NCI-H2196 (cell line): ENCODE data around the gene ASNSD1.
"Not testable (repeated sequence)": the region's sequence is repeated elsewhere in the genome, so short reads cannot be mapped to it uniquely, and the experiment has no call there.

Experiments
- DNase-seq: peaks from one replicate; lab custom pipeline; 2025; ENCODE audit not compliant: unreplicated experiment; lab: John Stamatoyannopoulos, UW

ASNSD1 gene

DNA sequence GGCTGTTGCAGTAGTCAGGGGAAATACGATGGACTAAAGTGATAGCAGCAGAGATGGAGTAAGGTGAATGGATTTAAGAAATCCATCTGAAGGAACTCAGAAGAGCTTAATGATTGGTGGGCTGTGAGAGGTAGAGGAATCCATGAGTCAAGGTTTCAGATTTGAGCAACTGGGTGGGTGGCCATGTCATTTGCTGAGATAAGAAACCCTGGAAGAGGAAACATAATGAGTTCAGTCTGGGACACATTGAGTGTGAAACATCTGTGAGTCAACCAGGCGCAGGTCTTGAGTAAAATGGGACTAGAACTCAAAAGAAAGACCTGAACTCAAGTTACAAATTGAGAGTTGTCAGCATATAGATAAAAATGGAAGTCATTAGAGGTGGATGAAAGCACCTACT, 19.7 kb upstream of the ASNSD1 start:
- DNase-seq, result no peak

DNA sequence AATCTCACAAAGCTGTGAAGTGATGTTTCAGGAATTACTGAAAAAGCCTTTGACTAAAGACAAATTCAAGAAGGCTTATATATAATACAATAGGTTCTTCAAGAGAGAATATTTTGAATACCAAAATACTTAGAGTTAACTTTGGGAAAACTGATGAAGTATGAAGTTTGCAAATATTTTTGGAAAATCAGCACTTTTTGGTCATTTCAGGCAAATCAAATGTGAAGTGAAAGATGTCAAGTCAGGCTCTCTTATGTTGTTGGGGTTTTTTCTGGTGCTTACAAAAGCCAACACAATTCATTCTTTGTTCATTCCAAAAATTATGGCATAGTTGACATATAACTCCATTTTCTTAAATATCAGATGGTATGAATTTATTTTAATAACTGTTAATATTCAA, 14.7 kb upstream of the ASNSD1 start:
- DNase-seq, result no peak

DNA sequence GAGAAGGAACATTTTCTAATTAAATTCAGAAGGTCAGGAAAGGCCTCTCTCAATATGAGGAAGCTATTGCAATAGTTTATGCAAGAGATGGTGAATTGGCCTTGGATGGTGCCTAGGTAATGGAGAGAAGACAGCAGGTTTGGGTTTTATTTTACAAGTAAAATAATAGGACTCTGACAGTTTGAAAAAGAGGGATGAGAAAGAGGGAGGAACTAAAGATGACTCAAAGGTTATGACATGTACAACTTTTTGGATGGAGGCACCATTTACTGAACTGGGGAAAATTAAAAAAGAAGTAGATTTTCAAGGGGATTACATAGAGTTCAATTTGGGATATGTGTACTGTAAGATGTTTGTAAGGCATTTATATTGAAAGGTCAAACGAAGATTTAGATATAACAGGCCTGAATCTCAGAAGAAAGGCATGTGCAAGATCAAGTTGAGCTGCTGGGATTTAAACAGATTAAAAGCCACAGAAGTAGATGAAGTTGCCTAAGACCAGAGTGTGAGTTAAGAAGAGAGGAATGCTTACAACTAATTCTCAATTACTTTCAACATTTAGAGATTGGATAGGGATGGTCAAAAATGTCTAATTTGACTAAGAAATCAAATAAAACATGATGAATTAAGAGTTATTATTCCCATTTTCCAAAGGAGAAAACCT, 12.3 kb upstream of the ASNSD1 start:
- no peak for DNase-seq

DNA sequence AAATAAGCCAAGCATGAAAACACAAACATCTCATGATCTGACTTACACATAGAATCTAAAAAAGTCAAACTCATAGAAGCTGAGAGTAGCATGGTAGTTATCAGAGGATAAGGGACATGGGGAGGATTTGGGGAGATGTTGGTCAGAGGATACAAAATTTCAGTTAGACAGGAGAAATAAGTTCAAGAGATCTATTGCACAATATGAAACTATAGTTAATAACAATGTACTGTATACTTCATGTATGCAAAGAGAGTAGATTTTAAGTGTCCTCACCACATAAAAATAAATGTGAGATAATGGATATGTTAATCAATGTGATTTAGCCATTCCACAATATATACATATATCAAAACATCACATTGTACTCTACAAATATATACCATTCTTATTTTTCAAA, 10.0 kb upstream of the ASNSD1 start:
- no peak for DNase-seq

DNA sequence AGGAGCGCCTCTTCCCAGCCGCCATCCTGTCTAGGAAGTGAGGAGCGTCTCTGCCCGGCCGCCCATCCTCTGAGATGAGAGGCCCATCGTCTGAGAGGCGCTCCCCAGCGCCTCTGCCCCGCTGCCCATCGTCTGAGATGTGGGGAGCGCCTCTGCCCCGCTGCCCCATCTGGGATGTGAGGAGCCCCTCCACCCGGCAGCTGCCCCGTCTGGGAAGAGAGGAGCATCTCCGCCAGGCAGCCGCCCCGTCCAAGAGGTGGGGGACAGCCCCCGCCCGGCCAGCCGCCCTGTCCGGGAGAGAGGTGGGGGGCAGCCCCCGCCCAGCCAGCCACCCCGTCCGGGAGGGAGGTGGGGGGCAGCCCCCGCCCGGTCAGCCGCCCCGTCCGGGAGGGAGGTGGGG, 7.8 kb upstream of the ASNSD1 start:
- not testable (repeated sequence) for DNase-seq

DNA sequence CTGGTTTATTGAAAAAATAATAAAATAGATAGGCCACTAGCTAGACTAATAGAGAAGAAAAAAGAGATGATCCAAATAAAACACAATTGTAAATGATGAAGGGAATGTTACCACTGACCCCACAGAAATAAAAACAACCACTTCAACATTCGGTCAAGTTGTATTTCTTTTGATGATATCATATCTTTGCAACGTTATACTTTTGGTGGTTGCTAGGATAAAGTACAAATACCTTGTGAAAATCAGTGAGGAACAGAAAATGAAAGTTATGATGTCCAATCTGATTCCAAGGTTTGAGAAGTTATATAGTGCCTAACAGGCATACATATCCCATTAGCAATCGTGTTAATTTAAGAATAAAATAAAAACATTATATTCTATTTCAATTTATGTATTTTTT, 6.6 kb upstream of the ASNSD1 start:
- no peak for DNase-seq

DNA sequence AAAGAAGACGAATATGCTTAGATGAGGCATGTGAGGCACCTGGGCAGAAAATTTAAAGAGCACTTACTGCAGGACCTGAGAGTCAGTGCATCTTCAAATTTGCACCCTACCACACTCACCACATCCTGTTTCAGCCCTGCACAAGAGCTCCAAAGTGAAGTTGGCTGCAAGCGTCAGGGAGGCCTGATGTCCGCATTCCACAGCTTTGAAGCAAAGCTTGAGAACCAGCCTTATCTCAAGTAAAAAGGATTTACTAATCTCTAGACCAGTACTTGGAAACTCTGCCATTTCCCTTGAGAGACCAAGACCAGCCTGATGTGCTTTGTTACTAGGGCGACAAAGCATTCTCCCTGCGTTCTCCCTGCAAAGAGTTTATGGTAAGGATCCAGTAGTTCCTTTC, 3.4 kb upstream of the ASNSD1 start:
- DNase-seq, result no peak

DNA sequence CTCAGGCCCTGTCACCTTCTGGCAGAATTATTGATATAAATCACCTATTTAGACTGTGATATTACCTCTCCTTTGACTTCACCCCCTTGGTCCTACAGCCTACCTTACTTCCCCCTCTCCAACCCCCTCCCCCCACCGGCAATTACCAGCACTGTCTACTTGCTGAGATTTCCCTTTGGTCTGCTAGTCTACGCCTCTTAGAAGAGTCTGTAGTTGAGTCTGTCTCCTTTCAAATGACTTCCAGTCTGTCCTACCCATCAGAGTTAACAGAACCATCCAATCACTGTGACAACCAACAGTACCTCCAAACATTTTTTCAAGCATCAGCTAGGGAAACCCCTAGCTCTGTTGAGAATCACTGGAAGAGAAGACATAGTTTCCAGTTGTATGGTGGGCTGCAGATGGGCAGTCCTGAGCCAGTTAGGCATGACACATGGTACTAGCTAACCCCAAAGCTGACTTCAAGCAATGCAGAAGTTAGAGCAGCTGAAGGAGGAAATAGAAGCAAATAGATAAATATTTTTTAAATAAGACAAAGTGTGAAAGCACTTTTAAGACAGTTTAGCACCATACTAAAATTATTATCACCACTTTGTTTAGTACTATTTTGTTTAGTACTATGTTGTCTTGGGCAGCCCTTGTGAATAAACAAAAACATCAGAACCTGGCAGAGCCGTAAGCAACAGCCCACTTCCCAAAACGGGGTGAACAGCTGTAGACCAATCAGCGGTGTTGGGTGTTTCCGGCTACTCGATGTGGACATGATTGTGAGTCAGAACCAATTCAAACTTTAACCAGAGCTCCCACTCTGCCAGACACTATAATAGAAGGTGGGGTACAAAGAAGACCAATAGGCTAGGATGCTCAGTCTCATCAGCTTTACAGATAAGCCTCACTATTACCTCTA, 2.7 kb upstream of the ASNSD1 start:
- no peak for DNase-seq

DNA sequence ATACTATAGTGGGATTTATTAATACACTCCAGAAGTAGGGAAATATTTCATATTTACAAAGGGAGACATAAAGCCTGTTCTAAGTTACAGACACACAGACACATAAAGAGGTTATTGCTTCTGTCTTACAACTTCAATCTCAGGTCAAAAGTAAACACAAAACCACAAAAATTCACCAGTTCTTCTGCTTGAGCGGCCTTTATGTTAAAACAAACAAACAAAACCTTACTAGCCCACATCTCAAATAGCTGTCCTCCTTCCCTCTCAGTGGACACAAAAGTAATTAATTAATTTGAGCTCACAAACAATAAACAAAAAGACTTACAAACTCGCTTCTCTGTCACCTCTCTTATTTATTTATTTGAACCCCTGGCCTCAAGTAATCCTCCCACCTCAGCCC, 1.5 kb upstream of the ASNSD1 start:
- no peak for DNase-seq

DNA sequence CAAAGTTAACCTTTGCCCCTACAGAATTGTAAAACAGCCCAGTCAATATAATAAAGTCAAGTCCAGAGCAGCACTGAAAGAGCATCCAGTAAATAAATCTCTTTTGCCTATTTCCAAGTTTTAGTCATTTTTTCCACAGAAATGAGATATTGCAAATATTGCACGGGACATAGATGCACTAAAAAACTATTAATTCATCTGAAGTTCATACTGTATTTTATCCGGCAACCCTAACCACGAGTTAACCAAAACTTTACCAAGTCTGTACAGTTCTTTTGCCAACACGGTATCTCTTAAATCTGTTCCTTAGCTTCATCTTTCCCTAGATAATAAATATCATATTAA, 484 bp upstream of the ASNSD1 start:
- DNase-seq, result no peak

DNA sequence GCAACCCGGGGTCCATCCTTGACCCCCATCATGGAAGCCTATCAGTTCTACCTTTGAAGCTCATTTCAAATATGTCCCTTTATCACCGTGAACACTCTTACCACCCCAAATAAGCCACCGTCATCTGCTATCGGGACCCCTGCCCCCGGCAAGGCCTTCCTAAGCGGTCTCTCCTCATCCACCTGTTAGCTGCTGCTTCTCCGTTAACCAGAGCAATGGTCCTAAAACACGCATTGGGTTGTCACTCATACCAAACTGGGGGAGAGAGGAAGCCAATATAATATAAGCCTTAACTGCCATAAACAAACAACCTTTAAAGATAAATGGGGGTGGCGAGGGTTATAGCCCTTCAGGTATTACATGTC, 680 bp downstream of the ASNSD1 start:
- DNase-seq, result no peak

DNA sequence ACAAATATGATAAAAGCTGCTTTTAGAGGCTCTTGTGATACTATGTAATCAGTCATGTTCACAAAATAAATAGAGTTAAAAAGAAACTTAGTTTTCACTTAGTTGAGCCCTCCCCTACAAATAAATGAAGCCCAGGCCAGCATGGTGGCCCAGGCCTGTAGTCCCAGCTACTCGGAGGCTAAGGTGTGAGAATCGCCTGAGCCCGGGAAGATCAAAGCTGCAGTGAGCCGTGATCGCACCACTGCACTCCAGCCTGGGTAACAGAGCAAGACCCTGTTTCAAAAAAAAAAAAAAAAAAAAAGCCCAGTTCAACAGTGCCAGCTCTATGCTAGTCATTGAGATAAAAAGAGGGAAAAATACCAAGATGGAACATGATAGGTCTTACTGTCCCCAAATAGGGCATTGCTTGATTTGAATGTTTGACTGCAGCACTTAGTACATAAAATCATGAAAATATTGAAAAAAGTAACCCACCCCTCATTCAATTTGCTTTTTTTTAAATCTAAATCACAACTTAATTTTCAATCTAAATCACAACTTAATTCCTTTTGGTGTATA, 1.5 kb downstream of the ASNSD1 start:
- no peak for DNase-seq

DNA sequence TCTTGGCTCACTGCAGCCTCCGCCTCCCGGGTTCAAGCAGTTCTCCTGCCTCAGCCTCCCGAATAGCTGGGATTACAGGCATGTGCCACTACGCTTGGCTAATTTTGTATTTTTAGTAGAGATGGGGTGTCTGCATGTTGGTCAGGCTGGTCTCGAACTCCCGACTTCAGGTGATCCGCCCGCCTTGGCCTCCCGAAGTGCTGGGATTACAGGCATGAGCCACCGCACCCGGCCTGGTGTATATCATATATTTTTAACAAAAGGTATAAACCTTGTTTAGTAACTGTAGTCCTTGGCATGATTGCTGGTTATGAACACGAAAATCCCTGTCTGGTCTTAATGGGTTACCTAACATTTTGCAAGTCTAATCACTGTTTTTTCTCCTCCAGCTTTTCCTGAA, 2.1 kb downstream of the ASNSD1 start:
- DNase-seq, result not testable (repeated sequence)

DNA sequence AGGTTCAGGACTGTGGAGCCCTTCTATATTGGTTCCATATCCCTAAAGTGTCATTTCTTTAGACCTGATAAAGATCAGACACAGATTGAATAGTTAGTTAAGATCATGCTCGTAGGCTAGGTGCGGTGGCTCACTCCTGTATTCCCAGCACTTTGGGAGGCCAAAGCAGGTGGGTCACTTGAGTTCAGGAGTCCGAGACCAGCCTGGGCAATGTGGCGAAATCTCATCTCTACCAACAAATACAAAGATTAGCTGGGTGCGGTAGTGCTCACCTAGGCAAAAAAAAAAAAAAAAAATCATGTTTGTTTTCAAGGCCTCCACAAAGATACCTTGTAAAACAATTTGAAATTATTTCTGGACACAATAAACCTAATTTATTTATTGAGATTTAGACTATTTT, 8.7 kb downstream of the ASNSD1 start:
- no peak for DNase-seq

DNA sequence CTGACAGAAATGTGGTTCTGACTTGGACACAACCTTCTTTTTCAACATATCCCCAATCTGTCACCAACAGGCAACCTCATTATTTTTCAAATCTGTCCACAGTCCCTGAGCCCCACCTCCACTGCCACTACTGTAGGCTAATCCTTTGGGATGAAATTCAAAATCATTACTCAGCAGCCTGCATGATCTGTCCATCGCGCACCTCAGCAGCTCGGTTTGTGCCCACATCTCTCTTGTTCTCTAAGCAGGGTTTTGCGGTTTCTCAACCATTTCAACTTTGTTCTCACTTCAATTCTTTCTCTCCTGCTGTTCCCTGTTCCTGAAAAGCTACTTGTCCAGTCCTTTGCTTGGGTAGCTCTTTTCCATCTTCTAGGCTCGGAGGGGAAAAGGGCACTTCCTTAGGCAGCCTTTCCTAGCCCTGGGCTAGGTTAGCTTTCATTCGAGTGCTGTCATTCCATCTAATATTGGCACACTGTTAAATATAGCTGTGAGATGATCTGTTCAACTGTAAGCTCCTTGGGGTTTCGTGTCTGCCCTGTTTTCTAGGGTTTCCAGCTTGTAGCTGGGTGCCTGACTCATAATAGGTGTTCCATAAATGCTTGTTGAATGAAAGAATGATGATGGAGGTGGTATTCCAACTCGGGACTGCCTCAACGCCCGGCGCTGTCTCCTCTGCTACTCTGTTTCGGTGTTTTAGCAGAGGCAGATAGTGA, 12.6 kb downstream of the ASNSD1 start:
- DNase-seq, result no peak

DNA sequence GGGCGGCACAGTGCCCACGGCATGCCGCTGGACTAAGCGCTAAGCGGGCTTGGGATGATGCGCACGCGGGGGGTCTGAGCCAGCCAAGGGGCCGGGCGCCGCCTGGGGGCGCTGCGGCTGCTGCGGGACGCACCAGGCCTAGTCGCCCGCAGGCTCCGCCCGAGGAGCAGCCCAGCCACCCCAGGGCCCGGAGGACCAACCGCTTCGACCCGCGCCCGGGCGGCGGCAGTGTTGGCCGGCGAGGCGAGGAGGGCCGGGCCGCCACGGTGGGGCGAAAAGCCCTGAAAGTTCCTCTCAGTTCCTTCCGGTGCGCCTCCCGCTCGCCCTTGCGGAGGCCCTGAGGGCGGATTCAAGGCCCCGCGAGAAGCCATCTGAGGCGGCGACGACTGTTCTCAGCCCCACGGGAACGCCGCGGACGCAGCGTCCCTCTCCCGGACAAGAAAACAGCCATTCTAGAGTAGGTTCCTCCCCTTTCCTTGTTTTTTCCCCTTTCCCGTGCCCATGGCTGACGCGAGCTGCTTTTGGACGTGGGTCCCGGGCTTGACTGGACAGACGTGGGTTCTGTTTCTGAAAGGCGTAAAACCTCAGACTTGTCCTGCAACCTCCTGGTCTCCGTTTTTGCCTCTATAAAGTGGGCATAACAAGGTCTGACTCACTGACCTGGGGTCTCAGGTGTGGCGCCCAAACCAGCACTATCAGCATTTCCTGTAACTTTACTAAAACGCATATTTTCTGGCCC, 13.3 kb downstream of the ASNSD1 start, which contains the start of gene ANKAR:
ANKAR (plus strand) TSS at position 297 of the 739 bp plus-strand sequence. CDS start 1,821 bp downstream, outside the sequence.
- DNase-seq, result peak; percentile 90

DNA sequence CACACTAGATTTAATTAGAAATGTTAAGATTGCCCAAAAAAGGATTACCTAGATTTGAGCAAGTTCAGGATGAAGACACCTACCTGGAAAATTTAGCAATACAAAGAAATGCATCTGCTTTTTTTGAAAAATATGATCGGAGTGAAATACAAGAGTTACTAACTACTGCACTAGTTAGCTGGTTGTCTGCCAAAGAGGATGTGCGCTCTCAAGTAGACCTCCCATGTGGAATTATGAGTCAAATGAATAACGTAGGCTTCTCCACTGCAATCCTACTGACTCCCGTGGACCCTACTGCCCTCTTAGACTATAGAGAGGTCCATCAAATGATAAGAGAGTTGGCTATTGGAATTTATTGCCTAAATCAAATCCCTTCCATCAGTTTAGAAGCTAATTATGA, 15.2 kb downstream of the ASNSD1 start:
- no peak for DNase-seq

DNA sequence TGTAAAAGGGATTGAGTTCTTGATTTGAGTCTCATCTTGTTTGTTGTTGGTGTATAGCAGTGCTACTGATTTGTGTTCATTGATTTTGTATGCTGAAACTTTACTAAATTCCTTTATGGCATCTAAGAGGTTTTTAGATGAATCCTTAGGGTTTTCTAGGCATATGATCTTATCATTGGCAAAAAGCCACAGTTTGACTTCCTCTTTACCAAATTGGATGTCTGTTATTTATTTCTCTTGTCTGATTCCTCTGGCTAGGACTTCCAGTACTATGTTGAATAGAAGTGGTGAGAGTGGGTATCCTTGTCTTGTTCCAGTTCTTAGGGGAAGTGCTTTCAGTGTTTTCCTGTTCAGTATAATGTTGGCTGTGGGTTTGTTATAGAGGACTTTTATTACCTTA, 18.0 kb downstream of the ASNSD1 start:
- DNase-seq, result no peak

DNA sequence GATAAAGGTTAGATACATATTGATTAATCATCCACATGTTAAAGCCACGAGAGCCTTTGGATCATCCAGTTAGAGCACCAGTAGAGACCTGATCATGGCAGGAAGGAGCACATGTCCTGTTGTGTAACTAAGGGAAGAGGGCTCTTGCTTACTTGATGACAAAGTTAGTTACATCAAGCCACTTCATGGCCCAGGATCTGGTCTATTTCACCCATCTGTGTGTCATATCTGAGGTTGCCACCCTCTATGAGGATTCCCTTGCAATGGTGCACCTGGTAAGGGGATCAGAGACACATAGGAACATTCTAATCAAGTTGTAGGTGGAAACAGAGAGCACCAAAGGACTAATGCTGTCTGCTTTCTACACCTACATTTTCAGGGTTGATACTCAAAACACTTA, 19.9 kb downstream of the ASNSD1 start:
- no peak for DNase-seq

DNA sequence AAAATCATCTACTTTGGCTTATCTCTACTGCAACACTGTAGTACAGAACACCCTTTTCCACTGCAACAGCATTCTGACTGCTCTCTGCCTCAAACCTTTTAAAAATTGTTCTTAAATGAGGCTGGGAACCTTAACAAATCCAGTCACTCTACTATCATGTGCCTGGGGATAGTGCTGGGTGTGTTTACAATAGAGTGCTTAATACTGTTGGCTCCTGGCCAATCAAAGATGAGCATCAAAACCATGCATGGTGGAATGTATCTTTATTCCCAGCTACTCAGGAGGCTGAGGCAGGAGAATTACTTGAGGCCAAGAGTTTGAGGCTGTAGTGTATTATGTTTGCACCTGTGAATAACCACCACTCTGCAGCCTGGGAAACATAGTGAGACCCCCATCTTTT, 20.6 kb downstream of the ASNSD1 start:
- no peak for DNase-seq

DNA sequence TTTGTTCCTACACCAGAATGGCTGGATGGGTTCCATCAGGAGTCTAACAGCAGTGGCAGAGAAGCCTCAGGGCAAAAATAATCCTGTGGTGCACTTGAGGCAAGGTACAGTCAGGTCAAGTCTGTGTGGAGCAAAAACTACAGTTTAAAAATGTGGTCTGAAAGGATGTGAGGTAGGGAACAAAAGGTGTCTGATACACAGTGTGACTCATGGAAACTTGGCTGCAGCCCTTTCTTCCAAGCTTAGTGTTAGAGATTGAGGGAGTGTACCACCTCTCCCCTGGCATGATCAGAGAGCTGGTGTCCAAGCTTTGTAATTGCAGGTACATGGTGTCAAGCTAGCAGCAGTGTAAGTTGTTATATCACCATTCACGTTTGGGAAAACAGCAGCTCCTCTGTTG, 22.1 kb downstream of the ASNSD1 start:
- no peak for DNase-seq
